ENCODE results near the gene DRAXIN. TPM values are rescaled to one million over a fixed set of nuclear protein-coding genes. Genes with fewer than 3 reads are reported as not detected.
A peak's percentile ranks its signal among the peaks of the same experiment; 100 is the strongest.

The DRAXIN gene
- total RNA-seq, 1 donor from 2014 or later: 0.05 TPM

DNA sequence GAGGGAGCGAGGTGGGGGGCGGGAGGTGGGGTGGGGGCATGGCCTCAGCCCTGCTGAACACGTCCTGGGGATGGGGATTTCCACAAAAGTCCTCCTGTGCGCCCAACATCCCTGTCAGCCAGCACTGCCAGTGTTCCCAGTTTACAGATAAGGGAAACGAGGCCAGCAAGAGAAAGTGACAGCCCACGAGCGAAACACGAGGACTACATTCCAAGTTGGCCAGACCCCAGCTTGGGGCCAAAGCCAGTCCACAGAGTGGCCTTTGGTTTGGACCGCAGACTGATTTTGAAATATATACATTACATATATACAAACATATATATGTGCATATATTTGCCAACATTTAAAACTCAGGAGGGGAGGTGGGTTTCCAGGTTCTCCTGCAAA lies 42.3 kb upstream of the DRAXIN start:
- no peak for DNase-seq
- Histone ChIP-seq H3K36me3 (no peaks in the 10 kb centered on the region), H3K9me3 (replicated peaks) (no peaks in the 10 kb centered on the region), H3K4me3 (peak overlapping the region; percentile 25), H3K4me1 (peaks cover 38% of the 10 kb centered on the region), H3K27ac (replicated peaks) (no peak overlapping the region), H3K27me3 (ENCODE audit: low read depth) (peaks cover 54% of the 10 kb centered on the region)
- TF ChIP-seq, protein P1, sequence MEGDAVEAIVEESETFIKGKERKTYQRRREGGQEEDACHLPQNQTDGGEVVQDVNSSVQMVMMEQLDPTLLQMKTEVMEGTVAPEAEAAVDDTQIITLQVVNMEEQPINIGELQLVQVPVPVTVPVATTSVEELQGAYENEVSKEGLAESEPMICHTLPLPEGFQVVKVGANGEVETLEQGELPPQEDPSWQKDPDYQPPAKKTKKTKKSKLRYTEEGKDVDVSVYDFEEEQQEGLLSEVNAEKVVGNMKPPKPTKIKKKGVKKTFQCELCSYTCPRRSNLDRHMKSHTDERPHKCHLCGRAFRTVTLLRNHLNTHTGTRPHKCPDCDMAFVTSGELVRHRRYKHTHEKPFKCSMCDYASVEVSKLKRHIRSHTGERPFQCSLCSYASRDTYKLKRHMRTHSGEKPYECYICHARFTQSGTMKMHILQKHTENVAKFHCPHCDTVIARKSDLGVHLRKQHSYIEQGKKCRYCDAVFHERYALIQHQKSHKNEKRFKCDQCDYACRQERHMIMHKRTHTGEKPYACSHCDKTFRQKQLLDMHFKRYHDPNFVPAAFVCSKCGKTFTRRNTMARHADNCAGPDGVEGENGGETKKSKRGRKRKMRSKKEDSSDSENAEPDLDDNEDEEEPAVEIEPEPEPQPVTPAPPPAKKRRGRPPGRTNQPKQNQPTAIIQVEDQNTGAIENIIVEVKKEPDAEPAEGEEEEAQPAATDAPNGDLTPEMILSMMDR (IDR thresholded peaks at IDR 0.05; ENCODE audit: borderline replicate concordance): no peak
- intact Hi-C loops (cut with micrococcal nuclease): loop anchor here (10.0 kb wide), 1 partner anchor 614 kb away; no protein-coding TSS in a partner anchor

- no peak for DNase-seq
- H3K4me3 ChIP-seq: peak overlapping the region; percentile 49
- H3K36me3 ChIP-seq: no peaks in the 10 kb centered on the region
- H3K4me1 ChIP-seq: peaks cover 41% of the 10 kb centered on the region
- no peak overlapping the region for H3K27ac ChIP-seq (replicated peaks)
- intact Hi-C loops (cut with micrococcal nuclease): loop anchor here (10.0 kb wide), 2 partner anchors 75 to 615 kb away; no protein-coding TSS in a partner anchor
- no peaks in the 10 kb centered on the region for H3K9me3 ChIP-seq (replicated peaks)
- peaks cover 54% of the 10 kb centered on the region for H3K27me3 ChIP-seq (ENCODE audit: low read depth)
- TF ChIP-seq, protein P1 (IDR thresholded peaks at IDR 0.05; ENCODE audit: borderline replicate concordance): no peak
Measured at GRCh38 chr1:11649624-11650330, 41.7 kb upstream of the DRAXIN start.

DNA sequence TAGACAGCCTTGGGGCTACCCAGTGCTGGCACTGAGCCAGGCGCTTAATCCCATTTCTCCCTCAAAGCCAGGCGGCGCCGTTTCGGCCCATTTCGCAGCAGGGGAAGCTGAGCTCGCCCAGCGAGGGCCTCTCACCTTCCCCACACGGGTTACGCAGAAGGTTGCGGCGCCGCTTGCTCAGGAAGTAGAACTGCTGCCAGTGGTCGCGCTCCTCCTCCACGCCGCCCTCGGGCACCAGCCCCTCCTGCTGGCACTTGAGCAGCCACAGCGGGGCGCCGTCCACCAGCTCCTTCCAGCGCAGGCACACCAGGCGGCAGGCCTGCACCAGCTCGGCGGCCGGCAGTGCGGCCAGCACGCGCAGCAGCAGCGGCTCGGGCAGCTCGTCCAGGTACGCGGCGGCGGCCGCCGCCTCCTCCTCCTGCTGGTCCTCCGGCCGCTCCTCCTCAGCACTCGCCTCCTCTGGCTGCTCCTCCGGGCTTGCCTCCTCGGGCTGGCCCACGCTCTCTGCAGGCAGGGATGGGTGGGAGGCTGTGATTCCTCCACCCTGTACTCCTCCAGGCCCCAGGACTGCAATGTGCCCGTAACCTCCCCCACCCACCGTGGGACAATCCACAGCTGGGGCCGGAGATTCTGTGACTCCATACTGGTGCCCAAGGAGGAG lies 41.0 kb upstream of the DRAXIN start:
- peaks cover 61% of the 10 kb centered on the region for H3K27me3 ChIP-seq (ENCODE audit: low read depth)
- peak overlapping the region; percentile 49 for H3K4me3 ChIP-seq
- TF ChIP-seq, protein P1 (IDR thresholded peaks at IDR 0.05; ENCODE audit: borderline replicate concordance): peak; percentile 78
- intact Hi-C loops (cut with micrococcal nuclease): loop anchor here (10.0 kb wide), 1 partner anchor 74 kb away; no protein-coding TSS in a partner anchor
- no peaks in the 10 kb centered on the region for H3K36me3 ChIP-seq
- H3K9me3 ChIP-seq (replicated peaks): no peaks in the 10 kb centered on the region
- H3K27ac ChIP-seq (replicated peaks): no peak overlapping the region
- DNase-seq: peak; percentile 76
- peaks cover 48% of the 10 kb centered on the region for H3K4me1 ChIP-seq

DNA sequence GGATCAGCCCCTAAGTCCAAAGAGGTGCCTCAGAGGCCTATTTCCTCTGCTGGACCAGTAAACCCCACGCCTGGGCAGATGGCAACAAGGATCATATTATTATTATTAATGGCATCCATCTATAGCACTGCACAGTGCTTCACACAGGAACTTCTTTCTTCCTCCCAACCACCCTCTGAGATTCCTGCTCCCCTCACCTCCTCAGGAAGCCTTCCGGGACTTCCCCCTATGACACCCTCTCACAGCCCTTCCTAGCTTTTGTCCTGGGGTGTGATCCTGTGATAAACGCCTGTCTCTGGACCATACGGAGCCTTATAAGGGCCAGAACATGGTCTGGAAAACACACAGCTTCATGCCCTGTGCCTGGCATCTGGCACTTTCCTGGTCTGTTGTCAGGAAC lies 40.5 kb upstream of the DRAXIN start:
- Histone ChIP-seq H3K36me3 (no peaks in the 10 kb centered on the region), H3K9me3 (replicated peaks) (no peaks in the 10 kb centered on the region), H3K27ac (replicated peaks) (no peak overlapping the region), H3K4me1 (peaks cover 53% of the 10 kb centered on the region), H3K27me3 (ENCODE audit: low read depth) (peaks cover 60% of the 10 kb centered on the region), H3K4me3 (peak overlapping the region; percentile 49)
- intact Hi-C loops (cut with micrococcal nuclease): loop anchor here (10.0 kb wide), 1 partner anchor 74 kb away; no protein-coding TSS in a partner anchor
- no peak for DNase-seq
- TF ChIP-seq, protein P1 (IDR thresholded peaks at IDR 0.05; ENCODE audit: borderline replicate concordance): no peak

- H3K4me1 ChIP-seq: peaks cover 53% of the 10 kb centered on the region
- no peak for DNase-seq
- no peaks in the 10 kb centered on the region for H3K9me3 ChIP-seq (replicated peaks)
- H3K27me3 ChIP-seq (ENCODE audit: low read depth): peaks cover 51% of the 10 kb centered on the region
- TF ChIP-seq, protein P1 (IDR thresholded peaks at IDR 0.05; ENCODE audit: borderline replicate concordance): no peak
- intact Hi-C loops (cut with micrococcal nuclease): loop anchor here (10.0 kb wide), 1 partner anchor 73 kb away; no protein-coding TSS in a partner anchor
- peaks cover 3% of the 10 kb centered on the region for H3K36me3 ChIP-seq
- H3K27ac ChIP-seq (replicated peaks): no peak overlapping the region
- H3K4me3 ChIP-seq: no peak overlapping the region
Measured at GRCh38 chr1:11652203-11652780, 39.2 kb upstream of the DRAXIN start.
